MCF 10A (cell line): Measurements from ENCODE around the gene DLST. TPM values are rescaled to one million over a fixed set of nuclear protein-coding genes. Genes with fewer than 3 reads are reported as not detected.

Experiments used
- BruUV-seq: library from RNA; stranded (reverse); fragments of 400-500 nt; replicated peaks from 2 replicates; lab custom pipeline; 2021; lab: Mats Ljungman, UMichigan
- CTCF ChIA-PET: fragments of 300-600 bp; sonication (Branson Sonifier 250); formaldehyde crosslinking; extraction: SDS; loops from one replicate; lab custom pipeline; 2021; ENCODE audit warnings: antibody characterized with exemption, inconsistent platforms; lab: Yijun Ruan, JAX
- POLR2A ChIA-PET: fragments of 300-600, 350-650 bp; sonication (Branson Sonifier 250); formaldehyde crosslinking; extraction: SDS; loops from one replicate; lab custom pipeline; 2020; ENCODE audit warnings: antibody characterized with exemption, inconsistent platforms; lab: Yijun Ruan, JAX
- DNase-seq: peaks from one replicate; pipeline ENCODE4 v3.0.0-alpha.2; 2018; ENCODE audit not compliant: unreplicated experiment
- H3K27ac Mint-ChIP-seq: one replicate; pipeline ENCODE4 v1.8.0; 2022; ENCODE audit warnings: mild to moderate bottlenecking, low read depth, mixed read lengths; ENCODE audit not compliant: unreplicated experiment
- H3K27me3 Mint-ChIP-seq: one replicate; pipeline ENCODE4 v1.8.0; 2022; ENCODE audit warnings: mixed read lengths; ENCODE audit not compliant: insufficient read depth, unreplicated experiment
- H3K36me3 Mint-ChIP-seq: one replicate; pipeline ENCODE4 v1.8.0; 2022; ENCODE audit warnings: mild to moderate bottlenecking, moderate library complexity, mixed read lengths; ENCODE audit not compliant: insufficient read depth, unreplicated experiment
- H3K4me1 Mint-ChIP-seq: one replicate; pipeline ENCODE4 v1.8.0; 2022; ENCODE audit warnings: mixed read lengths; ENCODE audit not compliant: insufficient read depth, unreplicated experiment
- H3K4me3 Mint-ChIP-seq: one replicate; pipeline ENCODE4 v1.8.0; 2022; ENCODE audit warnings: mild to moderate bottlenecking, moderate library complexity, mixed read lengths; ENCODE audit not compliant: unreplicated experiment
- H3K9me3 Mint-ChIP-seq: one replicate; pipeline ENCODE4 v1.8.0; 2022; ENCODE audit warnings: mixed read lengths; ENCODE audit not compliant: unreplicated experiment
- intact Hi-C: fragments of 100-400 bp; cut with micrococcal nuclease; formaldehyde crosslinking; loops from 2 replicates; pipeline ENCODE4 v1.14.1; 2022
- total RNA-seq: library from RNA; stranded (reverse); gene quantifications from 2 replicates; pipeline ENCODE4 v1.2.3, GENCODE V29; 2022
- TF ChIP-seq, protein P1 (sequence below): fragments of 200-600 bp; IDR thresholded peaks from one replicate; pipeline ENCODE4 v1.8.0; 2022; ENCODE audit warnings: antibody characterized with exemption, mild to moderate bottlenecking; ENCODE audit not compliant: unreplicated experiment

Gene DLST
- total RNA-seq, 1 experiment from 2014 or later = 114 TPM

DNA sequence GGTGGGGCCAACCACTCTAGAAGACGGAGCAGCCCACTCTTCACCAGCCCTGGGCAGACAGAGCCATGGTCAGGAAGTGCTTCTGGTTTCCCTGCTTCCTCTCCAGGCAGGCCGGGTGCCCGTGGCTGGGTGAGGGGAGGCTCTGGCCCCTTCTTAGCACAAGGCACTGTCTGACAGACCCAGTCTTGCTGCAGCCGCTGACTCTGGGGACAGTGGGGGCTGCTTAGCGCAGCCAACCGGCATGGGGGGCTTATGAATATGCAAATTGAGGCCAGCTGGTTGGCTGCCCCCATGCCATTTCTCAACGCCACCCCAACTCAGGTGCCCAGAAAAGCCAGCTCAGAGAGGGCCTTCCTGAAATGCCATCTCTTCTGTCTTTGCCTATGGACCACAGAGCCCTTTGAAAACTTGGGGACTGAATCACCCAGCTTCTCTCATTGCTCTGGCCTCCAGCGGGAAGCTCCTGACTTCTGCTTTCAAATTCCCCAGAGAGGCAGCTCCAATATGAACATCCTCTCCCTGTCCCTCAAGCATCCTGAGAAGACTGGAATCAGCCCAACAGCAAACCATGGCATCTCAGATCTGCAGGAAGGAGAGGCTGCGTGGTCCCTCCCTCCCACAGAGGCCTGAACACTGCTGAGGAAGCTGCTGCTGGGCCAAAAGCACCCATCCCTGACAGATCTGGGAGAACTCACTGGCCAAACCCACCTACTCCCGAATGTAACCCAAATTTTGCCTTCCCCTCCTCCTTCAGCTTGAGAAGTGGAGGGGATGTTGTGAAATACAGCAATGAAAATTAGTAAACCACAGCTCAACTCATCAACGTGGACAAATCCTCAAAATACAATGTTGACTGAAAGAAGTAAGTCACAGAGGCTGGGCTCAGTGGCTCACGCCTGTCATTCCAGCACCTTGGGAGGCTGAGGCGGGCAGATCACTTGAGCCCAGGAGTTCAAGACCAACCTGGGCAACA lies 5.5 kb upstream of the DLST start, which contains the start of gene PROX2:
Gene PROX2 (minus strand): TSS at position 205 of the 973 bp plus-strand sequence. CDS start 12,311 bp downstream, outside the sequence.
- intact Hi-C loops = no loop called here
- TF ChIP-seq, protein P1, sequence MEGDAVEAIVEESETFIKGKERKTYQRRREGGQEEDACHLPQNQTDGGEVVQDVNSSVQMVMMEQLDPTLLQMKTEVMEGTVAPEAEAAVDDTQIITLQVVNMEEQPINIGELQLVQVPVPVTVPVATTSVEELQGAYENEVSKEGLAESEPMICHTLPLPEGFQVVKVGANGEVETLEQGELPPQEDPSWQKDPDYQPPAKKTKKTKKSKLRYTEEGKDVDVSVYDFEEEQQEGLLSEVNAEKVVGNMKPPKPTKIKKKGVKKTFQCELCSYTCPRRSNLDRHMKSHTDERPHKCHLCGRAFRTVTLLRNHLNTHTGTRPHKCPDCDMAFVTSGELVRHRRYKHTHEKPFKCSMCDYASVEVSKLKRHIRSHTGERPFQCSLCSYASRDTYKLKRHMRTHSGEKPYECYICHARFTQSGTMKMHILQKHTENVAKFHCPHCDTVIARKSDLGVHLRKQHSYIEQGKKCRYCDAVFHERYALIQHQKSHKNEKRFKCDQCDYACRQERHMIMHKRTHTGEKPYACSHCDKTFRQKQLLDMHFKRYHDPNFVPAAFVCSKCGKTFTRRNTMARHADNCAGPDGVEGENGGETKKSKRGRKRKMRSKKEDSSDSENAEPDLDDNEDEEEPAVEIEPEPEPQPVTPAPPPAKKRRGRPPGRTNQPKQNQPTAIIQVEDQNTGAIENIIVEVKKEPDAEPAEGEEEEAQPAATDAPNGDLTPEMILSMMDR = no peak
- H3K9me3 Mint-ChIP-seq = no peaks in the 10 kb centered on the region
- no peak within 1 kb of the TSS for H3K27ac Mint-ChIP-seq
- no peaks in the 10 kb centered on the region for H3K36me3 Mint-ChIP-seq
- H3K27me3 Mint-ChIP-seq = no peaks in the 10 kb centered on the region
- DNase-seq = no peak
- CTCF ChIA-PET = interaction anchor here (2.1 to 15.4 kb wide), 5 partner anchors 14 to 212 kb away, joined by 9 to 204 read pairs (median 13); no protein-coding TSS in a partner anchor
- POLR2A ChIA-PET = interaction anchor here (0.5 to 1.2 kb wide), 4 partner anchors 13 to 303 kb away, joined by 3 to 5 read pairs (median 4); no protein-coding TSS in a partner anchor
- BruUV-seq = no TSS peak
- H3K4me1 Mint-ChIP-seq = peaks cover 11% of the 10 kb centered on the region
- H3K4me3 Mint-ChIP-seq = no peak within 1 kb of the TSS

DNA sequence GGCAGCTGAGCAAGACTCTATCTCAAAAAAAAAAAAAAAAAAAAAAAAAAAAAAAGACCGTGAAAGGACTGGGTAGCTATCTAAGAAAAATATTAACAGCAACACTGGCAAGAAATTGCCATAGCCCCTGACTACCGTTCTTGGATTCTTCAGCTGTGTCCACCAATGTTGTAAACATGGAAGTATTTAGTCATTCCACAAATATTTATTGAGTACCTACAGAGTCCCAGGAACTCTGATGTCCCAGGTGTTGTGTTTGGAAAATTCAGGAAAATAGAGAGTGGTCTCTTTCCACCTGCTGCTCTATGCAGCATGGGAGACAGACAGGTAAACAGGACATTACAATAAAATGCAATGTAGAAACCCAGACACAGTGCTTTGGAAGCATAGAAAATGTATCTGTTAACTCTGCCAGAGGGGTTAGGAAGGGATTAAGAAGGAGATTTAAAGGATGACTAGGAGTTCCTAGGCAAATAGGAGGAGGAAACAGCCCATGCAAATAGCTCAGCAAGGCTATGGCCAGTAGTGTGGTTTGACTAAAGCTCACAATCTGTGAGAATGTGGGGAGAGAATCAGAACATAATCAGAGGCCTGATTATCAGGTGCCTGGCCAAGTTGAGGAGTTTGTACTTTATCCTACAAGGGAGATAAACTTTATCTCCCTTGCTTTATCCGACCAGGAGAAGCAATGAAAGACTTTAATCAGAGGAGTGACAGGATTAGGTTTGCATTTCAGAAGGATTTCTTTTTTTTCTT lies 2.1 kb upstream of the DLST start:
- BruUV-seq = no TSS peak
- Mint-ChIP-seq H3K4me3 (no peak overlapping the region), H3K36me3 (peaks cover 23% of the 10 kb centered on the region), H3K27ac (no peak overlapping the region), H3K27me3 (no peaks in the 10 kb centered on the region), H3K4me1 (peaks cover 32% of the 10 kb centered on the region), H3K9me3 (no peaks in the 10 kb centered on the region)
- no peak for DNase-seq
- intact Hi-C loops = no loop called here
- TF ChIP-seq, protein P1 = no peak
- ChIA-PET POLR2A (interaction anchor here (1.4 to 5.5 kb wide), 2 partner anchors 9 to 26 kb away, joined by 4 to 32 read pairs; no protein-coding TSS in a partner anchor), CTCF (interaction anchor here (0.5 to 15.4 kb wide), 14 partner anchors 8 to 1281 kb away, joined by 3 to 204 read pairs (median 4); no protein-coding TSS in a partner anchor)

DNA sequence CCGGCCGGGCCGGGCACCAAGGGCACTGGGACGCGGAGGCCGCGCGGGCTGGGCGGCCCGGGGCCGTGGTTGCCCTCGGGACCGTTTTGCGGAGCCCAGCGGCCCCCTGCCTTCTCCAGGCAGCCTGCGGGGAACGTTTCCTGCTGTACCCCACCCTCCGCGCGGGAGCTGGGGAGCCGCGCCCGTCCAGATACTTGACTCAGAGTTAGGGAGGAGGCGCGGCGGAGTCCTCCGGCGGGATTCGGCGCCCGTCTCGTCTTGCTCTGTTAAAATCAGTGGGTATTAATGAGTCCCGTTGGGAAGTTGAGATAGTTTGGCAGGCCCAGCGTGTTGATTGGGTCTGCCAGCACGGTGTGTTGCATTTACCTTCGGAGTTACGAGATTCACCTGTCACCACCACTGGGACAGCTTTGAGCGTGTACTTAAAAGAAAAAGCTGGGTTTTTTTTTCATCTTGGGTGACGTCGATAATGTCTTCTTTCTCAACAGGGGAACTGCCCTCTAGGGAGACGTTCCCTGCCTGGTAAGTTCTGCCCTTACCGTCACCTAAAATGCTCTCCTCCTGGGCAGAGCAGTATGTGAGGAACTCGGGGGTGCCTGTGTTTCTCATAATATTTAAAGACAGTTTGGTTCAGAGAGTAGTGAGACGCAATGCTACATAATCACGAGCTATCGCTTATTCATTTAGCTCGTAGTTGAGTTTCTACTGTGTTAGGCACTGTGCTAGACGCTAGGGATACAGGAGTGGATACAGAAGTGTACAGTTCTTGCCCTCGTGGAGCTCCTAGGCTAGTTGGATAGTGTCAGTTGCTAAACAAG lies 596 bp downstream of the DLST start:
- Mint-ChIP-seq H3K36me3 (peaks cover 31% of the 10 kb centered on the region), H3K27ac (peak overlapping the region; percentile 99), H3K4me3 (peak overlapping the region; percentile 99), H3K27me3 (no peaks in the 10 kb centered on the region), H3K9me3 (no peaks in the 10 kb centered on the region), H3K4me1 (peaks cover 50% of the 10 kb centered on the region)
- intact Hi-C loops = no loop called here
- TF ChIP-seq, protein P1 = no peak
- DNase-seq = peak; percentile 55
- ChIA-PET POLR2A (interaction anchor here (0.5 to 5.5 kb wide), 27 partner anchors 8 to 1158 kb away, joined by 3 to 32 read pairs (median 3); partner anchors contain the start of genes AREL1, EIF2B2, FCF1 and RPS6KL1), CTCF (interaction anchor here (0.6 to 15.4 kb wide), 10 partner anchors 11 to 507 kb away, joined by 3 to 204 read pairs (median 4); no protein-coding TSS in a partner anchor)
- TSS peak; percentile 40 for BruUV-seq
